SKM-1 (cell line): Measurements from ENCODE around the gene PHETA1.
"Not testable (repeated sequence)": the region's sequence is repeated elsewhere in the genome, so short reads cannot be mapped to it uniquely, and the experiment has no call there.

Source experiments
- DNase-seq: peaks from one replicate; lab custom pipeline; 2025; ENCODE audit not compliant: unreplicated experiment; lab: John Stamatoyannopoulos, UW

The PHETA1 gene

GRCh38 chr12:111351026-111351425 lies 17.9 kb downstream of the PHETA1 start:
- DNase-seq, result no peak

- no peak for DNase-seq
These were observed 19.0 kb downstream of the PHETA1 start for GRCh38 chr12:111349748-111350520.

- no peak for DNase-seq
These were observed 19.7 kb downstream of the PHETA1 start for GRCh38 chr12:111349101-111349747.

GRCh38 chr12:111347891-111348644 lies 20.8 kb downstream of the PHETA1 start:
- DNase-seq, result no peak

GRCh38 chr12:111344254-111344875 lies 24.5 kb downstream of the PHETA1 start:
- no peak for DNase-seq

GRCh38 chr12:111343181-111343580 lies 25.7 kb downstream of the PHETA1 start:
- DNase-seq, result no peak

GRCh38 chr12:111342376-111342775 lies 26.5 kb downstream of the PHETA1 start:
- DNase-seq, result no peak

GRCh38 chr12:111341426-111342065 lies 27.3 kb downstream of the PHETA1 start:
- no peak for DNase-seq

GRCh38 chr12:111340680-111341079 lies 28.2 kb downstream of the PHETA1 start:
- DNase-seq, result not testable (repeated sequence)

- no peak for DNase-seq
These were observed 28.7 kb downstream of the PHETA1 start for GRCh38 chr12:111340231-111340630.

GRCh38 chr12:111339321-111339938 lies 29.5 kb downstream of the PHETA1 start:
- no peak for DNase-seq

GRCh38 chr12:111338096-111338495 lies 30.8 kb downstream of the PHETA1 start:
- no peak for DNase-seq

- no peak for DNase-seq
These were observed 31.5 kb downstream of the PHETA1 start for GRCh38 chr12:111337371-111337770.

- not testable (repeated sequence) for DNase-seq
These were observed 32.5 kb downstream of the PHETA1 start for GRCh38 chr12:111336411-111336810.

- no peak for DNase-seq
These were observed 33.1 kb downstream of the PHETA1 start for GRCh38 chr12:111335811-111336210.

GRCh38 chr12:111335301-111335700 lies 33.6 kb downstream of the PHETA1 start:
- DNase-seq, result not testable (repeated sequence)

- DNase-seq, result no peak
These were observed 34.4 kb downstream of the PHETA1 start for GRCh38 chr12:111334393-111334915.

- no peak for DNase-seq
These were observed 37.8 kb downstream of the PHETA1 start for GRCh38 chr12:111330800-111331752.

- DNase-seq, result no peak
These were observed 40.8 kb downstream of the PHETA1 start for GRCh38 chr12:111328138-111328537.
